HepG2 (cell line): Measurements from ENCODE around the gene GNG5. TPM values are rescaled to one million over a fixed set of nuclear protein-coding genes. Genes with fewer than 3 reads are reported as not detected.

Experiments
- JDP2 ChIP-seq: sonication (generic); formaldehyde crosslinking; IDR thresholded peaks from 2 replicates; pipeline ENCODE4 v1.8.1; 2022; ENCODE audit warnings: missing genetic modification reagents, borderline replicate concordance
- KAT2B ChIP-seq: fragments of 150-350 bp; IDR thresholded peaks from 2 replicates; pipeline ENCODE4 v1.6.1; 2014; ENCODE audit warnings: low read depth, low read length, borderline replicate concordance
- KAT7 ChIP-seq: IDR thresholded peaks from 2 replicates; pipeline ENCODE4 v1.6.1; 2018; ENCODE audit warnings: borderline replicate concordance, missing compliant biosample characterization
- MAZ ChIP-seq, 2 experiments: sonication (generic) in 1 of 2; formaldehyde crosslinking in 1 of 2; IDR thresholded peaks; 2 replicates each; pipeline versions ENCODE4 v1.5.0 to v1.6.1; 2012 to 2020; ENCODE audit warnings: low read depth in 2 of 2, mild to moderate bottlenecking in 2 of 2, borderline replicate concordance in 1 of 2, improper control_type of control experiment in 1 of 2, low read length in 1 of 2, missing genetic modification reagents in 1 of 2, moderate library complexity in 1 of 2
- SMC3 ChIP-seq: IDR thresholded peaks from 2 replicates; pipeline ENCODE4 v1.6.1; 2011; ENCODE audit warnings: low read length, improper control_type of control experiment
- ZNF230 ChIP-seq: sonication (generic); formaldehyde crosslinking; IDR thresholded peaks from 2 replicates; pipeline ENCODE4 v1.4.0; 2020; ENCODE audit warnings: mild to moderate bottlenecking, missing genetic modification reagents
- ZNF256 ChIP-seq: sonication (generic); formaldehyde crosslinking; conservative IDR thresholded peaks from 2 replicates; pipeline ENCODE4 v1.4.0; 2020; ENCODE audit warnings: missing genetic modification reagents
- ZNF3 ChIP-seq: IDR thresholded peaks from 2 replicates; pipeline ENCODE4 v1.7.0; 2017; ENCODE audit warnings: inconsistent platforms
- ZNF33B ChIP-seq: sonication (generic); formaldehyde crosslinking; IDR thresholded peaks from 2 replicates; pipeline ENCODE4 v1.5.1; 2020; ENCODE audit warnings: mild to moderate bottlenecking, missing genetic modification reagents
- ZNF776 ChIP-seq: sonication (generic); formaldehyde crosslinking; IDR thresholded peaks from 2 replicates; pipeline ENCODE4 v1.4.0; 2020; ENCODE audit warnings: mild to moderate bottlenecking, missing genetic modification reagents
- ZNF777 ChIP-seq: sonication (generic); formaldehyde crosslinking; IDR thresholded peaks from 2 replicates; pipeline ENCODE4 v1.4.0; 2020; ENCODE audit warnings: missing genetic modification reagents
- ZNF788 ChIP-seq: sonication (generic); formaldehyde crosslinking; IDR thresholded peaks from 2 replicates; pipeline ENCODE4 v1.5.0; 2020; ENCODE audit warnings: mild to moderate bottlenecking, missing genetic modification reagents, borderline replicate concordance
- polyA plus RNA-seq, 8 experiments: library from polyadenylated mRNA; depleted of rRNA in 3 of 8; stranded (reverse) in 7 of 8; unstranded in 1 of 8; fragments of >200 nt; fragmentation: Illumina TruSeq in 4 of 8; extraction: Trizol in 4 of 8; gene quantifications; 2 replicates each; pipeline versions ENCODE4 v1.2.1 to v1.2.3, GENCODE V29; 2011 to 2016; ENCODE audit warnings: low read depth in 4 of 8, missing spikeins in 1 of 8, mixed read lengths in 1 of 8; ENCODE audit not compliant: insufficient read depth in 1 of 8
- total RNA-seq, 5 experiments: library from RNA; depleted of rRNA; stranded (reverse); fragments of >200 nt; fragmentation: Illumina TruSeq; extraction: Trizol; gene quantifications; 2 replicates each; pipeline ENCODE4 v1.2.3, GENCODE V29; 2016; ENCODE audit warnings: low read depth in 1 of 5
- TF ChIP-seq, protein P1 (sequence below): sonication (generic); formaldehyde crosslinking; IDR thresholded peaks from 2 replicates; pipeline ENCODE4 v1.4.0; 2020; ENCODE audit warnings: mild to moderate bottlenecking, missing genetic modification reagents
- TF ChIP-seq, protein P2 (sequence below): sonication (generic); formaldehyde crosslinking; IDR thresholded peaks from 2 replicates; pipeline ENCODE4 v1.4.0; 2020; ENCODE audit warnings: missing genetic modification reagents, mild to moderate bottlenecking, borderline replicate concordance
- TF ChIP-seq, protein P3 (sequence below): sonication (generic); formaldehyde crosslinking; IDR thresholded peaks from 2 replicates; pipeline ENCODE4 v1.5.0; 2020; ENCODE audit warnings: missing genetic modification reagents
- TF ChIP-seq, protein P4 (sequence below): IDR thresholded peaks from 2 replicates; pipeline ENCODE4 v1.6.1; 2012; ENCODE audit warnings: inconsistent platforms
- TF ChIP-seq, protein P5 (sequence below): sonication (generic); formaldehyde crosslinking; conservative IDR thresholded peaks from 2 replicates; pipeline ENCODE4 v1.4.0; 2020; ENCODE audit warnings: missing genetic modification reagents

Gene GNG5
- total and polyA plus RNA-seq, 2 of the 13 experiments (the other 11 are each of a cell fraction or from before 2014, with no cell fraction given), result 103 to 137 TPM

DNA sequence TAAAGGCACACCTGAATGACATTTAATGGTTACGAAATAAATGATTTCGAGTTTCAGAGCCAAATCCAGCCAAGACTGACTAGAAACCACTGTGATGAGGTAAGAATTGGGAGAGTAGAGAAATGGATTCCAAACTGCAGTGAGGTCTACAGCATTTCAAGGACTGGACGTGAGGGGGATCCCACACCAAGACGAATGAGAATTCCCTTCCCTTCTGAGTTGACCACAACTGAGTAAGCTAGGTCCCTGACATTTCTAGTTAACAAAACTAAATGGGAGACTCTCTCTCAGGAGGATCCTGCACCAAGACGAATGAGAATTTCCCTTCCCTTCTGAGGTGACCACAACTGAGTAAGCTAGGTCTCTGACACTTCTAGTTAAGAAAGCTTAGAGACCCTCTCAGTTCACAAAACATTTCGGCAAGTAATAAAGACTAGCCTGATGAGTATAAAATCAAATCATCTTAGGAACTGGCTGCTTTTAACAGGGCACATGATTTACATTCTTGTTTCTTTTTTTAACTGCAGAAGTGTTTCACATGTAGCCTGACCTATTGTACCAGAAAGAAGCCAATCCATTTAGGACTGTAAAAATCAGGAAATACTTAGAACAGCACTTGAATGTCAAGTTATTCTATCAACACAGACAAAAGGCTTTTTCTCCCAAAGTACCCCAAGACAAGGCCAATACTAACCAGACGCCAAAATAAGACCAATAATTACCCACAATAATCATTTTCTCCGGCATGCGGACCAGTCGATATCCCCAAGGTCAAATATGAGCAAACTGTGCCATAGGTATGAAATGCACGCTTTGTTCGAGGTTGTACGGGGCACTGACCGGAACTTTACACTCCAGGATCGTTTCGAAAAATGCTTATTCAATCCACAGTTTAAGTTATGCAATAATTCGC, 1.5 kb downstream of the GNG5 start (continued):
- TF ChIP-seq, protein P1, sequence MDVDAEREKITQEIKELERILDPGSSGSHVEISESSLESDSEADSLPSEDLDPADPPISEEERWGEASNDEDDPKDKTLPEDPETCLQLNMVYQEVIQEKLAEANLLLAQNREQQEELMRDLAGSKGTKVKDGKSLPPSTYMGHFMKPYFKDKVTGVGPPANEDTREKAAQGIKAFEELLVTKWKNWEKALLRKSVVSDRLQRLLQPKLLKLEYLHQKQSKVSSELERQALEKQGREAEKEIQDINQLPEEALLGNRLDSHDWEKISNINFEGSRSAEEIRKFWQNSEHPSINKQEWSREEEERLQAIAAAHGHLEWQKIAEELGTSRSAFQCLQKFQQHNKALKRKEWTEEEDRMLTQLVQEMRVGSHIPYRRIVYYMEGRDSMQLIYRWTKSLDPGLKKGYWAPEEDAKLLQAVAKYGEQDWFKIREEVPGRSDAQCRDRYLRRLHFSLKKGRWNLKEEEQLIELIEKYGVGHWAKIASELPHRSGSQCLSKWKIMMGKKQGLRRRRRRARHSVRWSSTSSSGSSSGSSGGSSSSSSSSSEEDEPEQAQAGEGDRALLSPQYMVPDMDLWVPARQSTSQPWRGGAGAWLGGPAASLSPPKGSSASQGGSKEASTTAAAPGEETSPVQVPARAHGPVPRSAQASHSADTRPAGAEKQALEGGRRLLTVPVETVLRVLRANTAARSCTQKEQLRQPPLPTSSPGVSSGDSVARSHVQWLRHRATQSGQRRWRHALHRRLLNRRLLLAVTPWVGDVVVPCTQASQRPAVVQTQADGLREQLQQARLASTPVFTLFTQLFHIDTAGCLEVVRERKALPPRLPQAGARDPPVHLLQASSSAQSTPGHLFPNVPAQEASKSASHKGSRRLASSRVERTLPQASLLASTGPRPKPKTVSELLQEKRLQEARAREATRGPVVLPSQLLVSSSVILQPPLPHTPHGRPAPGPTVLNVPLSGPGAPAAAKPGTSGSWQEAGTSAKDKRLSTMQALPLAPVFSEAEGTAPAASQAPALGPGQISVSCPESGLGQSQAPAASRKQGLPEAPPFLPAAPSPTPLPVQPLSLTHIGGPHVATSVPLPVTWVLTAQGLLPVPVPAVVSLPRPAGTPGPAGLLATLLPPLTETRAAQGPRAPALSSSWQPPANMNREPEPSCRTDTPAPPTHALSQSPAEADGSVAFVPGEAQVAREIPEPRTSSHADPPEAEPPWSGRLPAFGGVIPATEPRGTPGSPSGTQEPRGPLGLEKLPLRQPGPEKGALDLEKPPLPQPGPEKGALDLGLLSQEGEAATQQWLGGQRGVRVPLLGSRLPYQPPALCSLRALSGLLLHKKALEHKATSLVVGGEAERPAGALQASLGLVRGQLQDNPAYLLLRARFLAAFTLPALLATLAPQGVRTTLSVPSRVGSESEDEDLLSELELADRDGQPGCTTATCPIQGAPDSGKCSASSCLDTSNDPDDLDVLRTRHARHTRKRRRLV (CRISPR knock-in tag), result no peak
- TF ChIP-seq, protein P2, sequence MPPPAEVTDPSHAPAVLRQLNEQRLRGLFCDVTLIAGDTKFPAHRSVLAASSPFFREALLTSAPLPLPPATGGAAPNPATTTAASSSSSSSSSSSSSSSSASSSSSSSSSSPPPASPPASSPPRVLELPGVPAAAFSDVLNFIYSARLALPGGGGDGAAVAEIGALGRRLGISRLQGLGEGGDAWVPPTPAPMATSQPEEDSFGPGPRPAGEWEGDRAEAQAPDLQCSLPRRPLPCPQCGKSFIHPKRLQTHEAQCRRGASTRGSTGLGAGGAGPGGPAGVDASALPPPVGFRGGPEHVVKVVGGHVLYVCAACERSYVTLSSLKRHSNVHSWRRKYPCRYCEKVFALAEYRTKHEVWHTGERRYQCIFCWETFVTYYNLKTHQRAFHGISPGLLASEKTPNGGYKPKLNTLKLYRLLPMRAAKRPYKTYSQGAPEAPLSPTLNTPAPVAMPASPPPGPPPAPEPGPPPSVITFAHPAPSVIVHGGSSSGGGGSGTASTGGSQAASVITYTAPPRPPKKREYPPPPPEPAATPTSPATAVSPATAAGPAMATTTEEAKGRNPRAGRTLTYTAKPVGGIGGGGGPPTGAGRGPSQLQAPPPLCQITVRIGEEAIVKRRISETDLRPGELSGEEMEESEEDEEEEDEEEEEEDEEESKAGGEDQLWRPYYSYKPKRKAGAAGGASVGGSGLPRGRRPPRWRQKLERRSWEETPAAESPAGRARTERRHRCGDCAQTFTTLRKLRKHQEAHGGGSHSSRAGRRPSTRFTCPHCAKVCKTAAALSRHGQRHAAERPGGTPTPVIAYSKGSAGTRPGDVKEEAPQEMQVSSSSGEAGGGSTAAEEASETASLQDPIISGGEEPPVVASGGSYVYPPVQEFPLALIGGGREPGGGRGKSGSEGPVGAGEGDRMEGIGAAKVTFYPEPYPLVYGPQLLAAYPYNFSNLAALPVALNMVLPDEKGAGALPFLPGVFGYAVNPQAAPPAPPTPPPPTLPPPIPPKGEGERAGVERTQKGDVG (CRISPR knock-in tag), result no peak
- TF ChIP-seq SMC3, result 0 out of 2 replicates have a peak, but pooled peaks have one; percentile 6
- TF ChIP-seq, protein P3, sequence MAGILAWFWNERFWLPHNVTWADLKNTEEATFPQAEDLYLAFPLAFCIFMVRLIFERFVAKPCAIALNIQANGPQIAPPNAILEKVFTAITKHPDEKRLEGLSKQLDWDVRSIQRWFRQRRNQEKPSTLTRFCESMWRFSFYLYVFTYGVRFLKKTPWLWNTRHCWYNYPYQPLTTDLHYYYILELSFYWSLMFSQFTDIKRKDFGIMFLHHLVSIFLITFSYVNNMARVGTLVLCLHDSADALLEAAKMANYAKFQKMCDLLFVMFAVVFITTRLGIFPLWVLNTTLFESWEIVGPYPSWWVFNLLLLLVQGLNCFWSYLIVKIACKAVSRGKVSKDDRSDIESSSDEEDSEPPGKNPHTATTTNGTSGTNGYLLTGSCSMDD (CRISPR knock-in tag), result no peak
- TF ChIP-seq ZNF3, result no peak
- no peak for TF ChIP-seq ZNF776 (CRISPR knock-in tag)
- TF ChIP-seq ZNF230 (CRISPR knock-in tag), result no peak
- TF ChIP-seq KAT2B, result peak; percentile 55; the same call in 1 of the 2 replicates
- no peak for TF ChIP-seq ZNF788 (CRISPR knock-in tag)
- TF ChIP-seq, protein P4, sequence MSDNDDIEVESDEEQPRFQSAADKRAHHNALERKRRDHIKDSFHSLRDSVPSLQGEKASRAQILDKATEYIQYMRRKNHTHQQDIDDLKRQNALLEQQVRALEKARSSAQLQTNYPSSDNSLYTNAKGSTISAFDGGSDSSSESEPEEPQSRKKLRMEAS, result no peak
- no peak for TF ChIP-seq ZNF33B (CRISPR knock-in tag)
- TF ChIP-seq ZNF256 (CRISPR knock-in tag), result no peak
- TF ChIP-seq, protein P5, sequence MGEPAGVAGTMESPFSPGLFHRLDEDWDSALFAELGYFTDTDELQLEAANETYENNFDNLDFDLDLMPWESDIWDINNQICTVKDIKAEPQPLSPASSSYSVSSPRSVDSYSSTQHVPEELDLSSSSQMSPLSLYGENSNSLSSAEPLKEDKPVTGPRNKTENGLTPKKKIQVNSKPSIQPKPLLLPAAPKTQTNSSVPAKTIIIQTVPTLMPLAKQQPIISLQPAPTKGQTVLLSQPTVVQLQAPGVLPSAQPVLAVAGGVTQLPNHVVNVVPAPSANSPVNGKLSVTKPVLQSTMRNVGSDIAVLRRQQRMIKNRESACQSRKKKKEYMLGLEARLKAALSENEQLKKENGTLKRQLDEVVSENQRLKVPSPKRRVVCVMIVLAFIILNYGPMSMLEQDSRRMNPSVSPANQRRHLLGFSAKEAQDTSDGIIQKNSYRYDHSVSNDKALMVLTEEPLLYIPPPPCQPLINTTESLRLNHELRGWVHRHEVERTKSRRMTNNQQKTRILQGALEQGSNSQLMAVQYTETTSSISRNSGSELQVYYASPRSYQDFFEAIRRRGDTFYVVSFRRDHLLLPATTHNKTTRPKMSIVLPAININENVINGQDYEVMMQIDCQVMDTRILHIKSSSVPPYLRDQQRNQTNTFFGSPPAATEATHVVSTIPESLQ (CRISPR knock-in tag), result no peak
- no peak for TF ChIP-seq JDP2 (CRISPR knock-in tag)
- no peak for TF ChIP-seq ZNF777 (CRISPR knock-in tag)
- TF ChIP-seq MAZ (IDR thresholded peaks at IDR 0.05; ENCODE audit: borderline replicate concordance, low read depth, low read length), result no peak
- no peak for TF ChIP-seq MAZ (CRISPR knock-in tag; IDR thresholded peaks at IDR 0.05; ENCODE audit: low read depth)
- no peak for TF ChIP-seq KAT7
